Lower lobe of right lung (tissue), 2 donors: ENCODE measurements around the gene LTBP1. TPM values are rescaled to one million over a fixed set of nuclear protein-coding genes. Genes with fewer than 3 reads are reported as not detected.

Experiments
- ATAC-seq, 2 donors: fragments of 200-7000 bp; cut with Tn5 transposase; one replicate each; pipeline ENCODE4 v1.9.1; 2020 to 2022; ENCODE audit warnings: mild to moderate bottlenecking in 2 of 2, moderate library complexity in 2 of 2
- DNase-seq: peaks from one replicate; pipeline ENCODE4 v3.0.0-alpha.2; 2020
- H3K27ac ChIP-seq: fragments of 200-600 bp; one replicate; pipeline ENCODE4 v1.8.0; 2022
- H3K27me3 ChIP-seq: fragments of 200-600 bp; one replicate; pipeline ENCODE4 v1.8.0; 2022; ENCODE audit warnings: low read depth
- H3K36me3 ChIP-seq: fragments of 200-600 bp; one replicate; pipeline ENCODE4 v1.8.0; 2022; ENCODE audit warnings: mild to moderate bottlenecking
- H3K4me1 ChIP-seq: fragments of 200-600 bp; one replicate; pipeline ENCODE4 v1.8.0; 2022
- H3K4me3 ChIP-seq: fragments of 200-600 bp; one replicate; pipeline ENCODE4 v1.8.0; 2022; ENCODE audit warnings: mild to moderate bottlenecking
- H3K9me3 ChIP-seq: fragments of 200-600 bp; one replicate; pipeline ENCODE4 v1.8.0; 2022
- CTCF ChIP-seq: fragments of 200-600 bp; IDR thresholded peaks from one replicate; pipeline ENCODE4 v1.8.0; 2022; ENCODE audit warnings: antibody characterized with exemption, mild to moderate bottlenecking
- intact Hi-C: fragments of 100-400 bp; cut with DNase I; formaldehyde crosslinking; loops from one replicate; pipeline ENCODE4 v1.11.0; 2022
- total RNA-seq: library from RNA; stranded (reverse); fragmentation: NEBNext Ultra II Directional; extraction: Animal tissue kit (Norgen Biotek cat#: 25700); gene quantifications from one replicate; pipeline ENCODE4 v1.2.1, GENCODE V29; 2021
- donor health status: DM: no; HTN: yes; CAD: no; lungs with severe emphysema.

The LTBP1 gene
- total RNA-seq, 1 donor from 2014 or later: 34.7 TPM

- no peaks in the 10 kb centered on the region for H3K9me3 ChIP-seq
- intact Hi-C loops: no loop called here
- no peak for ATAC-seq
- no peaks in the 10 kb centered on the region for H3K27me3 ChIP-seq
- no peak overlapping the region for H3K27ac ChIP-seq
- H3K4me3 ChIP-seq: no peak overlapping the region
- no peak for DNase-seq
- H3K4me1 ChIP-seq: no peaks in the 10 kb centered on the region
- no peaks in the 10 kb centered on the region for H3K36me3 ChIP-seq
- TF ChIP-seq CTCF: no peak
Measured at GRCh38 chr2:32932825-32933755, 13.7 kb upstream of the LTBP1 start.

- H3K36me3 ChIP-seq: no peaks in the 10 kb centered on the region
- TF ChIP-seq CTCF: no peak
- H3K4me1 ChIP-seq: no peaks in the 10 kb centered on the region
- no peaks in the 10 kb centered on the region for H3K9me3 ChIP-seq
- intact Hi-C loops: no loop called here
- no peaks in the 10 kb centered on the region for H3K27me3 ChIP-seq
- ATAC-seq (no peak), DNase-seq (no peak)
- H3K27ac ChIP-seq: no peak overlapping the region
- no peak overlapping the region for H3K4me3 ChIP-seq
Measured at GRCh38 chr2:32933756-32934095, 13.0 kb upstream of the LTBP1 start.

GRCh38 chr2:32937602-32938448 is 8.9 kb upstream of the LTBP1 start:
- no peak for DNase-seq
- no peaks in the 10 kb centered on the region for H3K4me1 ChIP-seq
- H3K36me3 ChIP-seq: no peaks in the 10 kb centered on the region
- no peak overlapping the region for H3K27ac ChIP-seq
- TF ChIP-seq CTCF: no peak
- intact Hi-C loops: no loop called here
- H3K27me3 ChIP-seq: no peaks in the 10 kb centered on the region
- H3K9me3 ChIP-seq: no peaks in the 10 kb centered on the region
- no peak for ATAC-seq
- no peak overlapping the region for H3K4me3 ChIP-seq

- Histone ChIP-seq H3K4me1 (no peaks in the 10 kb centered on the region), H3K27me3 (no peaks in the 10 kb centered on the region), H3K4me3 (no peak overlapping the region), H3K36me3 (no peaks in the 10 kb centered on the region), H3K9me3 (no peaks in the 10 kb centered on the region), H3K27ac (no peak overlapping the region)
- DNase-seq (no peak), ATAC-seq (no peak)
- intact Hi-C loops: no loop called here
- TF ChIP-seq CTCF: no peak
Measured at GRCh38 chr2:32938934-32939333, 7.8 kb upstream of the LTBP1 start.

GRCh38 chr2:32940316-32940997 is 6.3 kb upstream of the LTBP1 start:
- H3K36me3 ChIP-seq: no peaks in the 10 kb centered on the region
- H3K4me3 ChIP-seq: no peak overlapping the region
- no peaks in the 10 kb centered on the region for H3K9me3 ChIP-seq
- no peak for TF ChIP-seq CTCF
- no peaks in the 10 kb centered on the region for H3K4me1 ChIP-seq
- intact Hi-C loops: no loop called here
- DNase-seq (no peak), ATAC-seq (no peak)
- no peaks in the 10 kb centered on the region for H3K27me3 ChIP-seq
- no peak overlapping the region for H3K27ac ChIP-seq
